ENCODE data around the gene SPDEF.

The SPDEF gene

GRCh38 chr6:34530753-34531365 is 25.3 kb downstream of the SPDEF start:
- FAIRE-seq: no peak
- no peak for DNase-seq (ENCODE audit: insufficient read length, low spot score)

- no peak for DNase-seq (ENCODE audit: insufficient read length, low spot score)
- no peak for FAIRE-seq
Measured at GRCh38 chr6:34529665-34530327, 26.3 kb downstream of the SPDEF start.

- no peak for FAIRE-seq
- DNase-seq (ENCODE audit: insufficient read length, low spot score): no peak
Measured at GRCh38 chr6:34528996-34529664, 27.0 kb downstream of the SPDEF start.

- DNase-seq (ENCODE audit: insufficient read length, low spot score) (no peak), FAIRE-seq (no peak)
Measured at GRCh38 chr6:34527751-34528670, 28.1 kb downstream of the SPDEF start.

- DNase-seq (ENCODE audit: insufficient read length, low spot score) (peak; percentile 99), FAIRE-seq (peak; percentile 80)
Measured at GRCh38 chr6:34526992-34527728, 29.0 kb downstream of the SPDEF start.

GRCh38 chr6:34526241-34526972 is 29.7 kb downstream of the SPDEF start:
- no peak for DNase-seq (ENCODE audit: insufficient read length, low spot score)
- FAIRE-seq: no peak

- DNase-seq (ENCODE audit: insufficient read length, low spot score) (no peak), FAIRE-seq (no peak)
Measured at GRCh38 chr6:34525431-34526175, 30.5 kb downstream of the SPDEF start.

- FAIRE-seq (no peak), DNase-seq (ENCODE audit: insufficient read length, low spot score) (no peak)
Measured at GRCh38 chr6:34524971-34525370, 31.2 kb downstream of the SPDEF start.

- no peak for FAIRE-seq
- DNase-seq (ENCODE audit: insufficient read length, low spot score): no peak
Measured at GRCh38 chr6:34524499-34524898, 31.6 kb downstream of the SPDEF start.

GRCh38 chr6:34523441-34524206 is 32.5 kb downstream of the SPDEF start:
- DNase-seq (ENCODE audit: insufficient read length, low spot score) (no peak), FAIRE-seq (no peak)

GRCh38 chr6:34522761-34523160 is 33.4 kb downstream of the SPDEF start:
- FAIRE-seq: no peak
- DNase-seq (ENCODE audit: insufficient read length, low spot score): no peak

GRCh38 chr6:34521463-34522285 is 34.5 kb downstream of the SPDEF start:
- no peak for DNase-seq (ENCODE audit: insufficient read length, low spot score)
- no peak for FAIRE-seq

GRCh38 chr6:34520645-34521462 is 35.3 kb downstream of the SPDEF start:
- DNase-seq (ENCODE audit: insufficient read length, low spot score) (no peak), FAIRE-seq (no peak)

- DNase-seq (ENCODE audit: insufficient read length, low spot score) (no peak), FAIRE-seq (no peak)
Measured at GRCh38 chr6:34519971-34520644, 36.0 kb downstream of the SPDEF start.

GRCh38 chr6:34518669-34519365 is 37.3 kb downstream of the SPDEF start:
- DNase-seq (ENCODE audit: insufficient read length, low spot score) (no peak), FAIRE-seq (no peak)

Data from GM19239 (cell line).